Astrocyte (in vitro differentiated cells and primary cell): ENCODE results near the gene FHL2. TPM values are rescaled to one million over a fixed set of nuclear protein-coding genes. Genes with fewer than 3 reads are reported as not detected.

Source experiments
- DNase-seq: peaks from one replicate; pipeline ENCODE4 v3.0.0-alpha.2; 2010; ENCODE audit warnings: low read depth
- FAIRE-seq: peaks from 2 replicates; lab custom pipeline; 2011; peaks lifted over from hg19 to GRCh38; lab: Jason Lieb, UNC
- H2AFZ ChIP-seq: 2 replicates; pipeline ENCODE4 v1.6.0; 2012; ENCODE audit warnings: low read depth, low read length, inconsistent platforms
- H3K27ac ChIP-seq: 2 replicates; pipeline ENCODE4 v1.5.1; 2011; ENCODE audit warnings: low read depth, low read length, inconsistent platforms
- H3K27me3 ChIP-seq: 2 replicates; pipeline ENCODE4 v1.6.0; 2011; ENCODE audit warnings: low read length, inconsistent platforms; ENCODE audit not compliant: insufficient read depth
- H3K36me3 ChIP-seq: 2 replicates; pipeline ENCODE4 v1.5.1; 2011; ENCODE audit warnings: low read length, inconsistent platforms; ENCODE audit not compliant: insufficient read depth
- H3K4me1 ChIP-seq: 2 replicates; pipeline ENCODE4 v1.5.1; 2011; ENCODE audit warnings: low read length, inconsistent platforms; ENCODE audit not compliant: insufficient read depth
- H3K4me2 ChIP-seq: 2 replicates; pipeline ENCODE4 v1.6.0; 2012; ENCODE audit warnings: low read length, inconsistent platforms
- H3K4me3 ChIP-seq: 2 replicates; pipeline ENCODE4 v1.5.1; 2011; ENCODE audit warnings: low read depth, mild to moderate bottlenecking, low read length, inconsistent platforms; ENCODE audit not compliant: insufficient read depth
- H3K79me2 ChIP-seq: 2 replicates; pipeline ENCODE4 v1.6.0; 2012; ENCODE audit warnings: mild to moderate bottlenecking, low read length, inconsistent platforms; ENCODE audit not compliant: insufficient read depth
- H3K9ac ChIP-seq: 2 replicates; pipeline ENCODE4 v1.6.0; 2012; ENCODE audit warnings: mild to moderate bottlenecking, low read length, inconsistent platforms
- H3K9me3 ChIP-seq: 2 replicates; pipeline ENCODE4 v1.5.1; 2012; ENCODE audit warnings: low read depth, mild to moderate bottlenecking, low read length, inconsistent platforms; ENCODE audit not compliant: insufficient read depth
- H4K20me1 ChIP-seq: 2 replicates; pipeline ENCODE4 v1.6.0; 2012; ENCODE audit warnings: low read length, inconsistent platforms; ENCODE audit not compliant: insufficient read depth
- H3K27ac Mint-ChIP-seq: one replicate; pipeline ENCODE4 v1.8.0; 2021; ENCODE audit warnings: mild to moderate bottlenecking, mixed read lengths; ENCODE audit not compliant: unreplicated experiment
- H3K27me3 Mint-ChIP-seq: one replicate; pipeline ENCODE4 v1.8.0; 2021; ENCODE audit warnings: low read depth, mixed read lengths; ENCODE audit not compliant: unreplicated experiment
- H3K36me3 Mint-ChIP-seq: one replicate; pipeline ENCODE4 v1.8.0; 2021; ENCODE audit warnings: low read depth, mixed read lengths; ENCODE audit not compliant: unreplicated experiment
- H3K4me1 Mint-ChIP-seq: one replicate; pipeline ENCODE4 v1.8.0; 2021; ENCODE audit warnings: low read depth, mixed read lengths; ENCODE audit not compliant: unreplicated experiment
- H3K4me3 Mint-ChIP-seq: one replicate; pipeline ENCODE4 v1.8.0; 2021; ENCODE audit warnings: mild to moderate bottlenecking, moderate library complexity, mixed read lengths; ENCODE audit not compliant: unreplicated experiment
- H3K9me3 Mint-ChIP-seq: one replicate; pipeline ENCODE4 v1.8.0; 2021; ENCODE audit warnings: mild to moderate bottlenecking, mixed read lengths; ENCODE audit not compliant: unreplicated experiment
- EZH2 ChIP-seq: IDR thresholded peaks from 2 replicates; pipeline ENCODE4 v1.6.1; 2012; ENCODE audit warnings: mild to moderate bottlenecking, low read length, inconsistent platforms; ENCODE audit not compliant: insufficient read depth
- total RNA-seq: library from RNA; stranded (reverse); gene quantifications from 2 replicates; pipeline ENCODE4 v1.2.1, GENCODE V29; 2021
- TF ChIP-seq, protein P1 (sequence below): IDR thresholded peaks from 2 replicates; pipeline ENCODE4 v1.5.1; 2011; ENCODE audit warnings: low read depth, mild to moderate bottlenecking, inconsistent platforms, low read length, moderate library complexity; ENCODE audit not compliant: insufficient read depth

The FHL2 gene
- total RNA-seq, 1 donor from 2014 or later: 104 TPM

- Mint-ChIP-seq H3K9me3 (no peaks in the 10 kb centered on the region), H3K4me3 (no peak overlapping the region), H3K4me1 (peaks cover 3% of the 10 kb centered on the region), H3K36me3 (peaks cover 39% of the 10 kb centered on the region), H3K27me3 (no peaks in the 10 kb centered on the region), H3K27ac (no peak overlapping the region)
- TF ChIP-seq EZH2: no peak
- TF ChIP-seq, protein P1, sequence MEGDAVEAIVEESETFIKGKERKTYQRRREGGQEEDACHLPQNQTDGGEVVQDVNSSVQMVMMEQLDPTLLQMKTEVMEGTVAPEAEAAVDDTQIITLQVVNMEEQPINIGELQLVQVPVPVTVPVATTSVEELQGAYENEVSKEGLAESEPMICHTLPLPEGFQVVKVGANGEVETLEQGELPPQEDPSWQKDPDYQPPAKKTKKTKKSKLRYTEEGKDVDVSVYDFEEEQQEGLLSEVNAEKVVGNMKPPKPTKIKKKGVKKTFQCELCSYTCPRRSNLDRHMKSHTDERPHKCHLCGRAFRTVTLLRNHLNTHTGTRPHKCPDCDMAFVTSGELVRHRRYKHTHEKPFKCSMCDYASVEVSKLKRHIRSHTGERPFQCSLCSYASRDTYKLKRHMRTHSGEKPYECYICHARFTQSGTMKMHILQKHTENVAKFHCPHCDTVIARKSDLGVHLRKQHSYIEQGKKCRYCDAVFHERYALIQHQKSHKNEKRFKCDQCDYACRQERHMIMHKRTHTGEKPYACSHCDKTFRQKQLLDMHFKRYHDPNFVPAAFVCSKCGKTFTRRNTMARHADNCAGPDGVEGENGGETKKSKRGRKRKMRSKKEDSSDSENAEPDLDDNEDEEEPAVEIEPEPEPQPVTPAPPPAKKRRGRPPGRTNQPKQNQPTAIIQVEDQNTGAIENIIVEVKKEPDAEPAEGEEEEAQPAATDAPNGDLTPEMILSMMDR: no peak
- Histone ChIP-seq H3K4me1 (peaks cover 2% of the 10 kb centered on the region), H3K9me3 (no peaks in the 10 kb centered on the region), H2AFZ (no peak overlapping the region), H3K4me2 (no peak overlapping the region), H4K20me1 (peaks cover 90% of the 10 kb centered on the region), H3K36me3 (peaks cover 82% of the 10 kb centered on the region), H3K9ac (no peak overlapping the region), H3K79me2 (peaks cover 35% of the 10 kb centered on the region), H3K4me3 (no peak overlapping the region), H3K27ac (no peak overlapping the region), H3K27me3 (no peaks in the 10 kb centered on the region)
- DNase-seq (no peak), FAIRE-seq (no peak)
Observed at GRCh38 chr2:105362862-105363591, 35.8 kb downstream of the FHL2 start.

DNA sequence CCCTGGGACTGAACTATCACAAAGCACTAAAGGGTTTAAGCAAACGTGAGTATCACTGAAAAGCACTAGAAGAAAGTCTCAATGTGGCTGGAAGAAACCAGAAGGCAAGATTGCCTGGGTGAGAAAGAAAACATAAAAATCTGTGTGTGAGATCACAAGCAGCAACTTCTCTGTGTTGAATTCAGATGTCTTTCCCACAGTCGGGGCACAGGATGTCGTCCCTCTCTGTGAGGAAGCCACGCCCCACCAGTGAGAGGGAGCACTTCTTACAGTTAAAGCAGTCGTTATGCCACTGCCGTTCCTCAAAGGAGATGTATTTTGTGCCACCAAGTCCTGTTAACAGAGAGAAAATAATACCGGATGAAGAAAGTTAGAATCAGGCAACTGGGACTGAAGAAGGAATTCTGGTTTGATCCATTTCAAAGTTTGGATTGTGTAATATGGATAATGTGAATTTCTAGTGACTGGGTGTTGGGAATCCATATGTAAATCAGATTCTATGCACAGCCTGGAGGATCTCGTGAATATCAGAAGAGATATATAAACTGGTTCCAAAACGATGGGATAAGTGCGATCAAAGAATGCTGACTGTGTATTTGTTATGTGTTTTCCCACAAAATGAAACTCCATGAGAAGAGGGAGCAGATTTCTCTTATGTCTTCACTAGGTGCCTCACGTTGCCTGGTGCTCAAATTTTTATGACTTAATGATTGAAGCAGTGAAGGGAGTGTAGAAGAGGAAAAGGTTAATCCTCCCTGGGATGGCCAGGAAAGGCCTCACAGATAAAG lies 37.6 kb downstream of the FHL2 start:
- Mint-ChIP-seq H3K27ac (no peak overlapping the region), H3K36me3 (peaks cover 38% of the 10 kb centered on the region)
- H3K36me3 ChIP-seq: peaks cover 72% of the 10 kb centered on the region

More for the DNA sequence above, 37.6 kb downstream of the FHL2 start:
- Histone ChIP-seq H3K9ac (no peak overlapping the region), H3K4me2 (no peak overlapping the region), H3K27ac (no peak overlapping the region), H4K20me1 (peaks cover 81% of the 10 kb centered on the region), H3K4me1 (peaks cover 2% of the 10 kb centered on the region), H2AFZ (no peak overlapping the region), H3K79me2 (peaks cover 22% of the 10 kb centered on the region), H3K9me3 (no peaks in the 10 kb centered on the region), H3K4me3 (no peak overlapping the region), H3K27me3 (no peaks in the 10 kb centered on the region)
- Mint-ChIP-seq H3K27me3 (no peaks in the 10 kb centered on the region), H3K4me1 (peaks cover 2% of the 10 kb centered on the region), H3K4me3 (no peak overlapping the region), H3K9me3 (peaks cover 2% of the 10 kb centered on the region)
- FAIRE-seq (no peak), DNase-seq (no peak)
- TF ChIP-seq, protein P1: no peak
- TF ChIP-seq EZH2: no peak
